GM12801 (cell line): ENCODE results near the gene TMEM135.

Experiments
- TF ChIP-seq, protein P1 (sequence below): IDR thresholded peaks from one replicate; pipeline ENCODE4 v1.5.1; 2011; ENCODE audit warnings: control low read depth; ENCODE audit not compliant: insufficient read length; ENCODE audit errors: extremely low read depth

TMEM135 gene

DNA sequence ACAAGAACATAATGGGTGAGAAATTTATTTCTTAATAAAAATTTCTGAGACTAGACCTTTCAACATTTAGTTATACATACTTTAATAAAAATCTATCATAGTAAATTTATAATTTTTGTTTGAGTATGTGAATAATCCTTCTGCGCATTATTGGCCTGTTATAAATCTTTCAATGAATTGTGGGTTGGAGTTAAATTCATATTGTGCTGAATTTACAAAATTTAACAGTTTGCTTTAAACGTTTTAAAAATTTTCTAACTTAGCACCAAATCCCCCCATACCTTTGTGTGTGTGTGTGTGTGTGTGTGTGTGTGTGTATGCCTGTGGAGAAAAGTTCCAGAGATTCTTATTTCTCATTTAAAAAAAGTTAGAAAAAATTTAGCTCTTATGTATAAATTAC is 111.0 kb downstream of the TMEM135 start:
- TF ChIP-seq, protein P1, sequence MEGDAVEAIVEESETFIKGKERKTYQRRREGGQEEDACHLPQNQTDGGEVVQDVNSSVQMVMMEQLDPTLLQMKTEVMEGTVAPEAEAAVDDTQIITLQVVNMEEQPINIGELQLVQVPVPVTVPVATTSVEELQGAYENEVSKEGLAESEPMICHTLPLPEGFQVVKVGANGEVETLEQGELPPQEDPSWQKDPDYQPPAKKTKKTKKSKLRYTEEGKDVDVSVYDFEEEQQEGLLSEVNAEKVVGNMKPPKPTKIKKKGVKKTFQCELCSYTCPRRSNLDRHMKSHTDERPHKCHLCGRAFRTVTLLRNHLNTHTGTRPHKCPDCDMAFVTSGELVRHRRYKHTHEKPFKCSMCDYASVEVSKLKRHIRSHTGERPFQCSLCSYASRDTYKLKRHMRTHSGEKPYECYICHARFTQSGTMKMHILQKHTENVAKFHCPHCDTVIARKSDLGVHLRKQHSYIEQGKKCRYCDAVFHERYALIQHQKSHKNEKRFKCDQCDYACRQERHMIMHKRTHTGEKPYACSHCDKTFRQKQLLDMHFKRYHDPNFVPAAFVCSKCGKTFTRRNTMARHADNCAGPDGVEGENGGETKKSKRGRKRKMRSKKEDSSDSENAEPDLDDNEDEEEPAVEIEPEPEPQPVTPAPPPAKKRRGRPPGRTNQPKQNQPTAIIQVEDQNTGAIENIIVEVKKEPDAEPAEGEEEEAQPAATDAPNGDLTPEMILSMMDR, result no peak

DNA sequence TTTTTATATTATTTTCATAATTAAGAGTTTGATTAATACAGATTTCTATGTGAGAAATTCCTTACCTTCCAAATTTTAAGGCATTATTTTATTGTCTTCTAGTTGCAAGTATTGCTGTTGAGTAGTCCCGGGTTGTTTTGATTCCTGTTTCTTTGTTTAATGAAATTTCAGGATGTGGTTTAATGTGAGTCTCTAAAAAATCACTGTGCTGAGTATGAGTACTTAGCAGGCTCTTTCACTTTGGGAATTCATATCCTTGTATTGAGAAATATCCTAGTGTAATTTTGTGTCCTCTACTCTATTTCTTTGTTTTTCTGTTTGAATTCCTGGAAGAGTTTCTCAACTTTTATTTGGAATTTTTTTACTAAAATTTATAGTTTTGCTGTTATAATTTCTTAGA is 113.2 kb downstream of the TMEM135 start:
- TF ChIP-seq, protein P1, result no peak

DNA sequence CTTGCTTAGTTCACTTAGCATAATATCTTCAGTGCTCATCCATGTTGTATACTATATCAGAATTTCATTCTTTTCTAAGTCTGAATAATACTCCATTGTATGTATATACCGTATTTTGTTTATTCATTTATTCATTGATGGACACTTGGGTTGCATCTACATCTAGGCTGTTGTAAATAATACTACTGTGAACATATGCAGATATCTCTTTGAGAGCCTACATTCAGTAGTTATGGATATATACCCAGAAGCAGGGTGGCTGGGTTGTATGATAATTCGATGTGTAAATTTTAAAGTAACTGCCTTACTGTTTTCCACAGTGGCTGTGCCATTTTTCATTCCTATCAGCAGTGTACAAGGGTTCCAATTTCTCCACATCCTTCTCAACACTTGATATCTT is 116.5 kb downstream of the TMEM135 start:
- TF ChIP-seq, protein P1, result no peak

DNA sequence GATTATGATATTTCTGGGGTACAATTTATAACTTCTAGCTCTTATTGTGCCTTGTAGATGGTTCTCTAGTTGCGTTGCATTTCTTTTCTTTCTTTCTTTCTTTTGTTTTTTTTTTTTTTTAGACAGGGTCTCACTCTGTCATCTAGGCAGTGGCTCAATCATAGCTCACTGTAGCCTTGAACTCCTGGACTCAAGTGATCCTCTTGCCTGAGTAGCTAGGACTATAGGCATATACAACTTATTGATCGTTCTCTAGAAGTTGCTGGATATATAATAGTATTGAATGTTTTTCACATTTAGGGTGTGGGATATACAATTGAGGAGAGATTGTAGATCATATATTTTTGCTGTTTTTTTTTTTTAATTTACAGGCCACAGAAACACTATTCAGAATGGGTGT is 119.2 kb downstream of the TMEM135 start:
- TF ChIP-seq, protein P1, result no peak

DNA sequence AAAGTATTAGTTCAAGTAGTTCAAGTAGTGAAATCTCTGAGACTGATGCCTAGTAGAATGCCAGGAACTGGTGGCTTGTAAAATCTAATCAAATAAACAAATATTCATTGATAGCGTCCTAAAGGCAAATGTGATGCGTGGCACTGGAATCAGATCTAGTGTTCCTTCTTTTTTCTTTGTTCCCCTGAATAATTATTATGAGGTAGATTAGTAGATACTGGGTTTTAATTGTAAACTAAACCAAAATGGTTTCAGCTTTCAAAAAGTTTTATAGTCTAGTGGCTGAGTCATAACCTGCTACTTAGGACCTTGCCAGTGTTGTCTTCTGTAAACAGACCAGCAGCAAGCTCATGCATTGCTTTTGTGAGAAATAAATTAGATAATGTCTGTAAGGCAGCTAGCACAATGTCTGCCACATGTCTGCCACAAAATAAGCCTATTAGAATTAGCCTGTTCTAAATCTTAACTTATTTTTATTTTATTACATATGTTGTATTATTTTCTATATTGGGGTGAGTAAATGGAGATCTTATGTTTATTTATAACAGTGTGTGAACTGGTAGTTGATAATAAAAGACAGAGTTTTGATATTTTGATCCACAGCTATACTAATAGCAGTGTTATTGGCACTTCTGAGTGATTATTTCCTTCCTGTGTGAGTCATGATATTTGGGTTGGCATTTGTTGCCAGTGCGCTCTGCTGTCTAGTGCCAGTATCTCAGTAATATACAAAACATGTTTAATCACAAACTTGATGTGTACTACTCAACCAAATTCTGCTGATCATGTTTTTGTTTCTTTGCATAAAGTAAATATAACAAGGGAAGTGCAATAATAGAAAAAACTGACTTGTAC is 135.7 kb downstream of the TMEM135 start:
- TF ChIP-seq, protein P1, result no peak

DNA sequence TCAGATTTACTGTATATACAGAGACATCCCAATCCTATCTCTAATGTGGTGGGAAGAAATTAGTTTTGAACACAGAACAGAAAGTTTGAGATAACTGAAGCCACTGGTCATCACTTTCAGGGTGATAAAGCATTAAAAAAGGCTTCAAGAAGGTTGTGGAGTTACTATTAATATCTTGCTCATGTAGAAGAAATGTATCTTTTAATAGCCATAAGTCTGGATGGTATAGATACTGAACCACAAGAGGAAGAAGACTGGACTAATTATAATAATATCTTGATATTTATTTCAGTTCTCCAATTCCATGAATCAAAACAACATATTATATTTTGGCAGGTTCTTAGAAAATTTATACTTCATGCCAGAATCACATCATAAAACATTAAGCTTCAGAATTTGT is 137.1 kb downstream of the TMEM135 start:
- TF ChIP-seq, protein P1, result no peak

DNA sequence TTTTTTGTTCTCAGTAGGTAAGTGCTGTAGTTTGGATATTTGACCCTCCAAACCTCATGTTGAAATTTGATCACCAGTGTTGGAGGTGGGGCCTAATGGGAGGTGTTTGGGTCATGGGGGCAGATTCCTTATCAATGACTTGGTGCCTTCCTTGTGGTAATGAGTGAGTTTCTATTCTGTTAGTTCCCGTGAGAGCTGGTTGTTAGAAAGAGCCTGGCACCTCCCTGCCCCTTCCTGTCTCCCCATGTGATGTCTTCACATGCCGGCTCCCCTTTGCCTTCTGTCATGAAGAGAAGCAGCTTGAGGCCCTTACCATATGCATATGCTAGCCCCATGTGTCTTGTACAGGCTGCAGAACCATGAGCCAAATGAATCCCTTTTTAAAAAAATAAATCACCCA is 138.3 kb downstream of the TMEM135 start:
- TF ChIP-seq, protein P1, result no peak
